Activated CD8-positive, alpha-beta memory T cell treated with anti-CD3 and anti-CD28 coated beads for 48 hours (primary cell): Measurements from ENCODE around the gene DBNL.

Experiments
- DNase-seq, 3 experiments: peaks; one replicate each; pipeline ENCODE4 v3.0.0-alpha.2; 2020; ENCODE audit warnings: low read depth in 2 of 3, low spot score in 2 of 3

The DBNL gene

DNA sequence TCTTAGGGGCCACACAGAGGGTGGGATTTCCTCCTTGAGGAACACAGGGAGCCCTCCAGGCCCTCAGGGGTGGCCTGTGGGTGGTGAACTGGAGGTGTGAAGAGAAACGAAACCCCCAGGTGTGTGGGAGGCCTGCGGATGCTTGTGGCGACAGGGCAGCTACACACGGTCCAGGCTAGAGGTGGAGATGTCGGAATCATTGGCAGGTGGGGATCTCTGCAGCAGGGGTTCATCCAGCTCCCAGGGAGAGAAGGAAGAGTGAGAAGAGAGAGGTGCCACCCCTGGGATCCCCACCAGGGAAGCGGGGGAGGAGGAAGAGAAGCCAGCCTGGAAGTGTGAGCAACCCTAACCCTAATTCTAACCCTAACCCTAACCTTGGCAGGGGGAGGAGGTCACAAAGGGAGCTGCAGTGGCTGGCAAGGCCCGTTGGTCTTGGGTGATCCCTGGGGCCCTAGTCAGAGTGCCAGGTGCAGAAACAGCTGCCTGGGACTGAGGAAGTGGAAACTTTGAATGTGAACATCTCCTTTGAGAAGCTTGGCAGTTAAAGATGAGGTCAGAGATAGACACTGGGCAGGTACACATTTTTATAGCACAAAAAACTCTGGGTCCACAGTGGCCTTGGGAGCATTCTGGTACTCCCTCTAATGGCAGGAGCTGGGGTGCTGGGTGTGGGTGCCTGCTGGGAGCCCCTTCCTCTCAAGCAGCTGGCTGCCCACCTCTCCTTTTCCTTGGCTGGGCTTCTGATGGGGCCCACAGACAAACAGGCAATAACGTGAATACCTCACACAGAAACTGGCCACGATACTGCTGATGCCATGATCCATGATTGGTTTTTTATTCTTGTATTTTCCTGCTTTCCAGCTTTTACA lies 52.8 kb downstream of the DBNL start:
- DNase-seq: no peak

DNA sequence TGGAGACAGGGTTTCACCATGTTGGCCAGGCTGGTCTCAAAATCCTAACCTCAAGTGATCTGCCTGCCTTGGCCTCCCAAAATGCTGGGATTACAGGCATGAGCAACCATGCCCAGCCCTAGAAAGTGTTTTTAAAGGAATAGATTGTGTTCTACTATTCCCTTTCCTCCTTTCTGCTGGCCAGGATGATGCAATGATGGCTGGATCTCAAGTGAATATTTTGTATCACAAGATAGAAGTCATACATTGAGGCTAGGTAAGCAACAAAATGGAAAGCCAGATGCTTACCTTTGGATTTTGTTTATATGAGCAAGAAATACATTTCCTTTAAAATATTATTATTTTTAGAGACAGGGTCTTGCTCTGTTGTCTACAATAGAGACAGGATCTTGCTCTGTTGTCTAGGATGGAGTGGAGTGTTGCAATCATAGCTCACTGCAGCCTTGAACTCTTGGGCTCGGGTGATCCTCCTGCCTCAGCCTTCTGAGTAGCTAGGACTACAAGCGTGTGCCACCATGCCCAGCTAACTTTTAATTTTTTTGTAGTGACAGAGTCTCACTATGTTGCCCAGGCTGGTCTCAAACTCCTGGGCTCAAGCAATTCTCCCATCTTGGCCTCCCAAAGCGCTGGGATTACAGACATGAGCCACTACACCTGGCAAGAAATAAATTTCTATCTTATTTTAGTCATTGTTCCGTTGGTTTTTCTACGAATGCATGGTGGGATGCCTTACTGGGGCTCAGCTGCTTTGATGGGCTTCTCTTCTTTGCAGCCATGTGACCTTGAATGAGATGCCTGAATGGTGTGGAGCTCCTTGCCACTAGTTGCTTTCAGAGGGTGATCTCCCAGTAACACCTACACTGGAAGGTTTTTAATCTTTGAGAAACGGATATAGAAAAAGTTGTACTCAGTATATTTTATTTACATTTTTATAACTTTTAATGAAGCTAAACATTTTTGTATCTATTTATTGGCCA lies 53.9 kb downstream of the DBNL start:
- DNase-seq: no peak

DNA sequence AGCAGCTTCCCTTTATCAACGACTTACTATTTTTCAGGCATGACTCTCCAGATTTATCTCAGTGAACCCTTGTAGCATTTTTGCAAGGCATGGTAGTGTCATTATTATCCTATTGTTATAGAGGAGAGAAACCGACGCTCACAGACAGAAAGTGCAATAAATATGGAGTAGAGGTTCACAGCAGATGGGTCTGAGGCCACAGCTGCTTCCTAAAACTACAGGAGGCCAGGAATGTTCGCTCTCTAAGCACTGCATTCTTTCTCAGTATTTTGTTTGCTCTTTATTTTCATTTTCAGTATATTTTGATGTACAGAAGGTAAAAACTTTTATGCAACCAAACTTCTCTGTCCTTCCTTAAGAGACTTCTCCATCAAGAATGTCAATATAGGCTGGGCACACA lies 55.2 kb downstream of the DBNL start:
- no peak for DNase-seq

DNA sequence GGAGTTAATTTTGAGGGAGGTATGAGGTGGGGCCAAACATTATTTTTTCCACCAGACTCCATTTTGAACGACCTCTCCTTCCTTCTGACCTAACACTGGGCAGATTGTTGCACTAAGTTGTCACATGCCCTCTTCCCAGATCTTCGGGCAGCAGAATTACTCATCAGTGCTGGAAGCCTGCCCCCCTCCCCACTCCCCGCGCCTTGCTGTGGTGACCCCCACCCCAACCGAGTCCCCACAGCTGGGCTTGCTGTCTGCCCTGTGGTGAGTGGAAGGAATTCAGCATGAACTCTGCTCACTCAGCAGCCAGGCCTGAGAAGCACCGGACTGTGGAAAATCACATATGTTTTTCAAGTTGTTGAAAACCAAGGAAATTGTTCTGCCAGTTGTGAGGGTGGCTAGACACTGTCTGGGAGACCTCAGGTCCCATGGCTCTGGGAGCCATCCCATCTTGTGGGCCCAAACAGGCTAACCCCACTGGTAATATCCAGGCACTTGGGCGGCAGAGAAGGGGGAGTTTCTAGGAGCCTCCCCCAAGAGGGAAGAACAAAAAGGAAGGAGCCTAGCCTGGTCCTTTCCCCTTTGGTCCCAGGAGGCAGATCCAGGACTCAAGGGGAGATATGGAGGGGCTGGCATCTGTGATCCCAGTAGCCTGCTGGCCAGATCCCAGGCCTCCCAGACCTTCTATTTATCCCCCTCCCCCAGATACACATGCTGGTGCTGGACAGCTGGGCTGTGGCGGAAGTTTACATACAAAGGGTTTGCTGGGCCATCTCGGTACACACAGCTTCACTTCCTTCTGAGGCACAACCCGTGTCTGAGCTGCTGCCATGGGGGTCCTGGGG lies 56.2 kb downstream of the DBNL start:
- DNase-seq: no peak

DNA sequence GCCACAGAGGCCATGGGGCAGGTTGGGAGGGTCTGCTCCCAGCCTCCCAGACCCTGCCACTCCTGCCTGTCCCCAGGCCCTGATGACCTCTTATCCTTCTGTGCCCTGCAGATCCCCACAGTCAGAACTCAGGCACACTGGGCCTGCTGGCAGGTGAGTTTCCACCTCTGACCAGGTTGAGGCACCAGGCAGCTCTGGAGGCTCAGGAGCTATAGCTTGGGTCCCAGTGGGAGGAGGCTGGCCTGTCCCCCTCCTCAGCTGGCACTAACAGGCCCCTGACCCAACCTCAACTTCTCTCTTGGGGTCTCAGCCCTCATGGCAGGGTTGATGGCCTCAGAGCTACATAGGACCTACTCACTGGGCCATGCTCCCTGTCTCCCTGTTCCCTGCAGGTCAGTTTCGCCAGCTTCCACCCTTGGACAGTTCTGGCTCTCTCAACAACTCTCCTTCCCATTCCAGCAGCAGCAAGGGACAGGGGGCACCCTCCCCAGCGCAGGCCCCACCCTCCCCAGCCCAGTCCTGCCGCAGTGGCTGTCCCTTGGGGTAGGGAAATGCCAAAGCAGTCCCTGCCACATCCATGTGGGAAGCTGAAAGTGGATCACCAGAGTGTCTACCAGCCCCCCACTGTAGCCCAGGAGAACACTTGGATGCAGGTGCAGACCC lies 56.9 kb downstream of the DBNL start:
- DNase-seq: no peak

DNA sequence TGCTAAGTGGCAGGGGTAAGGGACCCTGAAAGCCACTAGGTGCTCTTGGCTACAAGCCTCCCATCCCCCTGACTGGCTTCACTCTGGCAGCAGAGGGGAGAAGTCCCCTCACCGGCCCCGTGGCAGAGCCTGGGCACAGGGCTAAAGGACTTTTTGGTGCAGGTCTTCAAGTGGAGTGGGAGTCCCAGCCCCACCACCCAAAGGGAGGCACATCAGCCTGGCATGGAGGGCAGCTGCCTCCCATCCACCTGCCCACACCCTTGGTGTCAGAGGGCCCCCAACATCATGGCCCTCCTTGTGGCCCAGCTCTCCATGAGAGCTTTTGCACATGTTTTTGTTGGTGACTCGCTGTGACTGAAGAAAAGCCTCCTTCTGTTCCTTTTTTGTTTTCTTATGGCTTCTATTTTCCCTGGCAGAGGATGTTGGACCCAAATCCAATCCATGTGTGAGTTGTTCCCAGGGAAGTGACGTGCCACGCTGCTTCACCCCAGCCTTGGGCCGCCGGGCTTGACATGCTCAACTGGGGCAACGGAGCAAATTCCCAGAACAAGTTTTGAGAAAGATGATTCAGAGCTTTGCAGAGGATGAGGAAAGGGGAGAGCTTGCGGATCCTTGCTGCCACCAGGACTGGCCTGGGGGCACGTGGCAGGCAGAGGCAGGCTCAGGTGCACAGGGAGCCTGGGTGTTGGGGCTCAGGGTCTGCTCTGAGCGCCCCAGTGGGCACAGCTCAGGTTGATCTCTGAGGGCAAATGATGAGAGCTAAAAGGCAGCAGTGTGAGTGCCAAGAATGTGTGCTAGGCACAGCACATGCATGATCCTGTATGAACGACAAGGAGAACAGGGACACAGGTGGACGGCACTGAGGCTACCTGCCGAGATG lies 57.7 kb downstream of the DBNL start:
- DNase-seq: no peak

DNA sequence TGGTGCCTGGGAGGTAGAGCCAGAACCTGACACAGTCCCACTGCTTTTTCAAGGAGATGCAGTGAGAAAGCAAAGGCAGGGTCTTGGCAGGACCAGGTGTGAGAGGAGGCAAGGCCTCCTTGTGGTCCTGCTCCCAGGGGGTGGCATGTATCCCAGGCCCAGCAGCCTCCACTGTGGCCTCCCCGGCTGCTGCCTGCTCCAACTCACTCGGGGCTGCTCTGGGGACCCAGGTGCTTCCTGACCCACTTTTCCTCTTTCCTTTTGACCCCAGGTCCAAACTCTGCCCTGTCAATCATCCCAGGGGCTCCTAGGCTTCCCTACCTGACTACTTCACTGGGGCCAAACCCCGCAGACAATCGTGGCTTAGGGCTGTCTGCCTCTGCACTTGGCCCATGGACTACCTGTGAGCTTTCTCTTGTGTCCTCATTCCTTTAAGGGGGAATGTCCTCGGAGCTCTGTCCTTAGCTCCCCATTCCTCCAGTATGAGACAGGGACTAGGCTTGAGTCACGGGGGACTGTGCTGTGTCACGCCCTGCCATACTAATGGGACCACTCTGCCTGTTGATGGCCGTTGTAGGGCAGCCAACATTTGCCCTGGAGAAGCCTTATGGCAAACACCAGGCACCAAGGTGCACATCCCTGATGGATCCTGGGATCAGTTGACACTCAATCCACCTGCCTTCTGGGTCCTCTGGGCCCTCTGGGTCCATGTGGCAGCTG lies 58.5 kb downstream of the DBNL start:
- no peak for DNase-seq

DNA sequence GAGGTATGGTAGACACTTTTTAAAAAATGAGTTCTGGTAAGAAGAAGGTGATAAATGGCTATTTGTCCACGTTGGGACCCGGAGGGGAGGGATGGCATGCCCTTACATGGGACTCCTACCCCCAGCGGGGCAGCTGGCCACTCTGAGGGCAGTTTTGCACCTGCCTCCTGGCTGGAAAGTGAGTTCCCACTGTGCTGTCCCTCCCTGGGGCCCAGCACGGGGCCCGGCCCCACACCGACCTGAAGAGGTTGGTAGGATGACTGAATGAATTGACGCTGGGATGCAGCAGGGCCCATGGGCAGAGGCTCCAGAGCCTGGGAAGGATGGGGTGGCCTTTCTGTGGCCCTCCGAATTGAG lies 59.0 kb downstream of the DBNL start:
- no peak for DNase-seq

DNA sequence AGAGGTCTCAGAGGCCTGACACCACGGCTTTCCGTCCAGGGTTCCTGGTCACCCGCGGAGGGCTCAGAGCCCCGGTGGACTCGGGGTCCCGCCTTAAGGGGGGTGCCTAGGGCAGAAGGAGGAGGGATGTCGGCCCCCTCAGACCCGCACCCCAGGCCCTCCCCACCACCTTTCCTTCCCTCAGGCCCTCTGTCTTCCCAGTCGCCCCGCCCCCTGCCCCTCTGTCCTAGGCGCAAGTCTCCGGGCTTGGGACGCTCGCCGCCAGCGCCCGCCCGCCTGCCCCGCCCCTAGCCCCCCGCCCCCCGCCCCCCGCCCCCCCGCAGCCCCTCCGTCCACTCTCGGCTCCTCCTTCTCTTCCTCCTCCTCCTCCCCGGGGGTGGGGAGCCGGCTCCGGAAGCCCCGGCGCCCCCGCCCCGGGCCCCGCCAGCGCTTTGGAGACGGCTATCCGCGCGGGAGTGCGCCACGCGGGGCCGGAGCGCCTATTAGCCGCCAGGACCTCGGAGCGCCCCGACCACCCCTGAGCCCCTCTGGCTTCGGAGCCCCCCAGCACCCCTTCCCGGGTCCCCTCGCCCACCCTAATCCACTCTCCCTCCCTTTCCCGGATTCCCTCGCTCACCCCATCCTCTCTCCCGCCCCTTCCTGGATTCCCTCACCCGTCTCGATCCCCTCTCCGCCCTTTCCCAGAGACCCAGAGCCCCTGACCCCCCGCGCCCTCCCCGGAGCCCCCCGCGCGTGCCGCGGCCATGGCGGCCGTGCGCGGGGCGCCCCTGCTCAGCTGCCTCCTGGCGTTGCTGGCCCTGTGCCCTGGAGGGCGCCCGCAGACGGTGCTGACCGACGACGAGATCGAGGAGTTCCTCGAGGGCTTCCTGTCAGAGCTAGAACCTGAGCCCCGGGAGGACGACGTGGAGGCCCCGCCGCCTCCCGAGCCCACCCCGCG lies 59.7 kb downstream of the DBNL start, which contains the start of gene AEBP1:
TSS of gene AEBP1 (plus strand) at position 423 of the 937 bp plus-strand sequence. CDS start at position 744, 321 bp downstream.
- DNase-seq: no peak

DNA sequence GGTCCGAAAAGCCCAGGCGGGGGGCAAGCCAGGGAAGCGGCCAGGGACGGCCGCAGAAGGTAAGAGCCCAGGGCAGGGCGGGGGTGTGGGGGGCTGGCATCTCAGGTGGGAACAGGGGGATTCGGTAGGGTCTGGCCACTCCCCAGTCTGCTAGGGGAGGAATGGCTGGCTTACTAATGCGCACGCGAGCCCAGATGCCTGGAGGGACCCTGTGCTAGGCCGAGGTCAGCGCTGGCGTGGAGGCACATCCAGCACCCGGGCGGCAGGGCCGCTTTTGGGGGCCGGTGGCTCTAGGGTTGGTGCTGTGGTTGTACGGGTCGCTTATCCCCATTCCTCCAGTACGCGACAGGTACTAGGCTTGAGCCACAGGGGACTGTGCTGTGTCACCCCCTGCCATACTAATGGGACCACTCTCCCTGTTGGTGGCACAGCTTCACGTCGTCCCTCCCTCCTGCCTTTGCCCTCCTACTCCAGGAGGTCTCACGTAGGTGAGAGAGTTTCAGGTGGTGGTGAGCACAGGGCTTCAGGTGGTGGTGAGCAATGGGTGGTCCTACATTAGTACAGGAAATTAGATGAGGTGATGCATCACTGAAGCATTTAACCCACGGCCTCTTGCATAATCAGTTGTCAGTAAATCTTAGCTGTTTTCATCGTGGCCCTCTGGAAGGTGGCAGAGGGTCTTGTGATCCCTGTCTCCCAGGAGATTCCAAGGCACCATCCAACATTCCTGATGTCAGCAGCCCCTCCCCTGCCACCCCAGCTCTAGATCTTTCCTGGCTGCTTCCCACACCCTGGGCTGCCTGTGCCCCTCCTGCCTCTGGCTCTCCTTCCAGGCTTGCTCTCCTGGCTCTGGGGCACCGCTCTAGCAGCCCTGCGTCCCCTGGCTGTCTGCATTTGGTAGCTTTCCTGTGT lies 60.6 kb downstream of the DBNL start:
- DNase-seq: no peak

DNA sequence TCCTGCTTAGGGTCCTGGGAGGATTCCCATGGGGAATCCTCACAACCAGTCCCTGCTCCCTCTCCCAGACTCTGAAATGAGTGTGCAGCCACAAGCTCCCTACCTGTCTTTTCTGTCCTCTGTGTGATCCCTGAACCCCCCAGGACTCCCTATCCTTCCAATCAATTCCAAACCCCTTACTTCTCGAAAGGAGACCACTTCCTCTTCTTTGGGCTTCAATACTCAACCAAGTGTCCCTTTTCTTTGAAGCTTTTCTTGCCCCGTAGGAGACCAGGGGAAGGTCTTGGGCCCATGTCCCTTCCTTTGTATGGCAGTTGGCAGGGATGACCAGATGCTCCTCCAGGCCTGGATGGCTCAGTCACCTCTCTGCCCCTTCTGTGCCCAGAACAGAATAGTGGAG lies 61.3 kb downstream of the DBNL start:
- DNase-seq: no peak

DNA sequence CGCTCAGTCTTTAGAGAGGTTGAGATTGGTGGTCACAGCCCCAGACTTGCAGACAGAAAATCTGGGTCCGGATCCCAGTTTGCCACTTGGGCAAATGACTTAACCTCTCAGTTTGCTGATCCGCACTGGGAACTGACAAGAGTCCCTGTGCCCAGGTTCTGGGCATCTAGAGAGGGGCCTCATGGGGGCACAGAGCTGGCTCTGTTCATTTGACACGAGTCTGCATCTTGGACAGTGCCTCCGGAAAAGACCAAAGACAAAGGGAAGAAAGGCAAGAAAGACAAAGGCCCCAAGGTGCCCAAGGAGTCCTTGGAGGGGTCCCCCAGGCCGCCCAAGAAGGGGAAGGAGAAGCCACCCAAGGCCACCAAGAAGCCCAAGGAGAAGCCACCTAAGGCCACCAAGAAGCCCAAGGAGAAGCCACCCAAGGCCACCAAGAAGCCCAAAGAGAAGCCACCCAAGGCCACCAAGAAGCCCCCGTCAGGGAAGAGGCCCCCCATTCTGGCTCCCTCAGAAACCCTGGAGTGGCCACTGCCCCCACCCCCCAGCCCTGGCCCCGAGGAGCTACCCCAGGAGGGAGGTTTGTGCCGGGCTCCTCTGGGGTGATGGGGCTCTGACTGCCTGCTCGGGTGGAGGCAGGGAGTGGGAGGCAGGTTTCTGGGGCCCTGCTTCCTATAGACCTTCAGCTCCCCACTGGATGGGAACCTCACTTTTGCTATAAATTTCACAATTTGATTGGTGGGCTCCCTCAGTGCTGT lies 62.0 kb downstream of the DBNL start:
- no peak for DNase-seq

DNA sequence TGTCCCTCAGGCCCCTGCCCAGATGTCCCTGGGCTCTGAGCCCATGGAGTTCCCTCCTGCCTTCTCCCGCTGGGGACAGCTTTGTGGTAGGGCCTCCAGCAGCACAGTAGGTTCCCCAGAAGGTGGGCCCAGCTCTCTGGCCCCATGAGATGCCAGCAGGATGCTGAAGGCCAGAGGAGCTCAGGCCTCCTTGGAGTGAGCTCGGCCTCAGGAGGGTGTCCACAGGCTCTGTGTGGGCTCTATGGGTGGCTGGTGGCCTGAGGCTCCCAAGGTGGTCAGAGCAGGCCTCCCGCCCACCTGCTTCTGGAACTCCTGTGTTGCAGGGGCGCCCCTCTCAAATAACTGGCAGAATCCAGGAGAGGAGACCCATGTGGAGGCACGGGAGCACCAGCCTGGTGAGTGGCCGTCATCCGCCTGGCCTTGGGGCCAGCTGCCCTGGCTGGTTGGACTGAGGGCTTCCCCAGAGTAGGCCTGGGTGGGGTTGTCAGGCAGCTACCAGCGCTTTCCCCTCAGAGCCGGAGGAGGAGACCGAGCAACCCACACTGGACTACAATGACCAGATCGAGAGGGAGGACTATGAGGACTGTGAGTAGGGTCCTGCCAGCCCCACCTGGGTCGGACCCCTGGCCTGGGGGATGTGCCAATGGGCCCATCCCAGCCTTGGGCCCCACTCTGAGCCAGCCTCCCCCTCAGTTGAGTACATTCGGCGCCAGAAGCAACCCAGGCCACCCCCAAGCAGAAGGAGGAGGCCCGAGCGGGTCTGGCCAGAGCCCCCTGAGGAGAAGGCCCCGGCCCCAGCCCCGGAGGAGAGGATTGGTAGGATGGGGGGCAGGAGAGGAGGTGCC lies 62.8 kb downstream of the DBNL start:
- no peak for DNase-seq

DNA sequence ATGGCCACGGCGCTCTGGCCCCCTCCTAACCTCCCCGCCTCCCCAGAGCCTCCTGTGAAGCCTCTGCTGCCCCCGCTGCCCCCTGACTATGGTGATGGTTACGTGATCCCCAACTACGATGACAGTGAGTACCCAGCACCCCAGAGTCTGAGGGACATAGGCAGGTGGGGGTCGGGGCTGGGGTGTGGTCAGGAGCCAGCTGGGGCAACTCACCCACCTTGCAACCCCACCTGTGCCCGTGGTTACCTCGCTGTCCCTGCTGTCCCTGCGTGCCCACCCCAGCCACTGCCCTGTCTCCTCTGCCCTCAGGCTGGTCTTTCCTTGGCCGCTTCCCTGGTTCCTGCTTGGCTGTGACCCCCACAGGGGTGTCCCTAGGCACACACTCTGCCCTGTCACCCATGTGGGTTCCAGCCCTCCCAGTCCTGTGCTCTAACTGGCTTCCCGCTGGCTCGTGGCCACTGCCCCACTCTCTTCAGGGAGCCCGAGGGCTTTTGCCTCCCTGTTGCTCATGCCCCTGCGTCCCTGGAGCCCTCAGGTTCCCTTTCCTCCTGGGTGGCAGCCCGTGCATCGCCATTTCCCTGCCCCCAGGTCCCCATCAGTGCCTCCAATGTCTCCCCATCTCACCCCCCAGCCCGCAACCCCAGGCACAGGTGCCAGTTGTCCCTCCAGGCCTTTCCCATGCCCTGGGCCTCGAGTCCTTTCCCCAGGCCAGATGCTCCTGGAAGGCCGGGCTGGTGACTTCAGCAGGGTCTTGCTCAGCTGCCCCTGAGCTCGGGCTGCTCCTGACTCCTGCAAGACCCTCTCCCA lies 63.7 kb downstream of the DBNL start:
- no peak for DNase-seq
